B cell (primary cell): ENCODE results near the gene LRFN4. TPM values are rescaled to one million over a fixed set of nuclear protein-coding genes. Genes with fewer than 3 reads are reported as not detected.

Source experiments
- ATAC-seq: fragments of 200-7000 bp; cut with Tn5 transposase; one replicate; pipeline ENCODE4 v1.10.0; 2021; ENCODE audit warnings: low read depth, mild to moderate bottlenecking, moderate number of reproducible peaks, moderate library complexity
- CTCF ChIA-PET: fragments of 350-600 bp; sonication (Branson Sonifier 250); formaldehyde crosslinking; loops from one replicate; lab custom pipeline; 2021; ENCODE audit warnings: antibody characterized with exemption, inconsistent platforms; lab: Charles Lee
- POLR2A ChIA-PET: fragments of 350-600 bp; sonication (Branson Sonifier 250); formaldehyde crosslinking; loops from one replicate; lab custom pipeline; 2021; ENCODE audit warnings: antibody characterized with exemption; lab: Charles Lee
- DNase-seq: peaks from one replicate; pipeline ENCODE4 v3.0.0; 2013
- H2AFZ ChIP-seq: 2 replicates; pipeline ENCODE4 v1.6.1; 2012; ENCODE audit warnings: mild to moderate bottlenecking, low read depth, low read length; ENCODE audit not compliant: insufficient read depth, poor library complexity, severe bottlenecking
- H3K27ac ChIP-seq, 2 donors: 1 replicate in 1 of 2; 2 replicates in 1 of 2; pipeline ENCODE4 v1.5.1; 2012 to 2013; ENCODE audit warnings: low read length in 2 of 2, mild to moderate bottlenecking in 2 of 2, moderate library complexity in 1 of 2
- H3K27me3 ChIP-seq, 4 experiments: fragments of 200-600 bp in 1 of 4; sonication (generic) in 1 of 4; replicated peaks in 1 of 4; 1 replicate in 2 of 4; 2 replicates in 2 of 4; pipeline versions ENCODE4 v1.6.1 to v1.7.0; 2013 to 2016; ENCODE audit warnings: low read length in 3 of 4, mild to moderate bottlenecking in 2 of 4, mixed read lengths in 1 of 4, moderate library complexity in 1 of 4; ENCODE audit not compliant: insufficient read depth in 4 of 4, control insufficient read depth in 3 of 4; ENCODE audit errors: control extremely low read depth in 1 of 4
- H3K36me3 ChIP-seq, 2 experiments: replicated peaks in 1 of 2; 1 replicate in 1 of 2; 2 replicates in 1 of 2; pipeline versions ENCODE4 v1.6.1 to v1.7.1; 2013; ENCODE audit warnings: low read length in 1 of 2; ENCODE audit not compliant: insufficient read depth in 2 of 2, control insufficient read depth in 1 of 2; ENCODE audit errors: control extremely low read depth in 1 of 2, extremely low read depth in 1 of 2
- H3K4me1 ChIP-seq, 2 donors: fragments of 200-600 bp in 1 of 2; sonication (generic) in 1 of 2; 1 replicate in 1 of 2; 2 replicates in 1 of 2; pipeline versions ENCODE4 v1.5.1 to v1.6.1; 2013 to 2017; ENCODE audit warnings: low read length in 2 of 2; ENCODE audit not compliant: control insufficient read depth in 2 of 2, insufficient read depth in 2 of 2
- H3K4me2 ChIP-seq: replicated peaks from 2 replicates; pipeline ENCODE3; 2012; ENCODE audit warnings: mild to moderate bottlenecking, low read depth, low read length; ENCODE audit not compliant: poor library complexity, severe bottlenecking
- H3K4me3 ChIP-seq, 5 experiments: fragments of 200-600 bp in 1 of 5; sonication (generic) in 1 of 5; 1 replicate in 3 of 5; 2 replicates in 2 of 5; pipeline versions ENCODE4 v1.5.1 to v1.7.0; 2011 to 2016; ENCODE audit warnings: low read length in 4 of 5, mild to moderate bottlenecking in 4 of 5, low read depth in 2 of 5, control low read depth in 1 of 5, moderate library complexity in 1 of 5; ENCODE audit not compliant: insufficient read depth in 1 of 5; ENCODE audit errors: control extremely low read depth in 1 of 5, extremely low read depth in 1 of 5
- H3K79me2 ChIP-seq: fragments of 200-600 bp; sonication (generic); one replicate; pipeline ENCODE4 v1.6.0; 2016; ENCODE audit warnings: low read length; ENCODE audit not compliant: control insufficient read depth, insufficient read depth
- H3K9ac ChIP-seq: fragments of 200-600 bp; sonication (generic); 2 replicates; pipeline ENCODE4 v1.6.1; 2017; ENCODE audit warnings: mild to moderate bottlenecking, low read length, moderate library complexity
- H3K9me3 ChIP-seq, 3 donors: one replicate each; pipeline versions ENCODE4 v1.6.1 to v1.7.1; 2013; ENCODE audit warnings: low read length in 2 of 3; ENCODE audit not compliant: control insufficient read depth in 2 of 3, insufficient read depth in 1 of 3; ENCODE audit errors: control extremely low read depth in 1 of 3
- H4K20me1 ChIP-seq: 2 replicates; pipeline ENCODE4 v1.6.0; 2012; ENCODE audit warnings: mild to moderate bottlenecking, low read length; ENCODE audit not compliant: insufficient read depth, control insufficient read depth, poor library complexity, severe bottlenecking
- H3K27ac Mint-ChIP-seq: one replicate; pipeline ENCODE4 v1.8.0; 2021; ENCODE audit warnings: mixed read lengths
- H3K27me3 Mint-ChIP-seq: one replicate; pipeline ENCODE4 v1.8.0; 2021; ENCODE audit warnings: mixed read lengths
- H3K4me1 Mint-ChIP-seq: one replicate; pipeline ENCODE4 v1.8.0; 2021; ENCODE audit warnings: mixed read lengths
- H3K4me3 Mint-ChIP-seq: one replicate; pipeline ENCODE4 v1.8.0; 2021; ENCODE audit warnings: mixed read lengths
- H3K9me3 Mint-ChIP-seq: one replicate; pipeline ENCODE4 v1.8.0; 2022; ENCODE audit warnings: mixed read lengths; ENCODE audit not compliant: insufficient read depth
- EZH2 ChIP-seq: IDR thresholded peaks from 2 replicates; pipeline ENCODE4 v1.6.1; 2012; ENCODE audit warnings: borderline replicate concordance, low read depth, mild to moderate bottlenecking, moderate library complexity, low read length; ENCODE audit not compliant: insufficient read depth, poor library complexity, severe bottlenecking
- WGBS: methylation state at CpG from one replicate; pipeline ENCODE4 v1.1.5; 2013; ENCODE audit warnings: missing lambda C conversion rate; ENCODE audit not compliant: insufficient coverage; 5-methylcytosine and 5-hydroxymethylcytosine counted together
- intact Hi-C: fragments of 100-400 bp; cut with micrococcal nuclease; formaldehyde crosslinking; loops from one replicate; pipeline ENCODE4 v1.10.0; 2022
- polyA plus RNA-seq: library from polyadenylated mRNA; depleted of rRNA; stranded (reverse); fragments of >200 nt; gene quantifications from 2 replicates; pipeline ENCODE4 v1.2.3, GENCODE V29; 2012
- total RNA-seq, 2 donors: library from RNA; stranded (reverse); fragments of 120-200 nt in 1 of 2; gene quantifications; 1 replicate in 1 of 2; 2 replicates in 1 of 2; pipeline versions ENCODE4 v1.2.3 to v1.2.4, GENCODE V29; 2013 to 2022
- TF ChIP-seq, protein P1 (sequence below): fragments of 200-600 bp; IDR thresholded peaks from one replicate; pipeline ENCODE4 v1.8.0; 2022; ENCODE audit warnings: antibody characterized with exemption, mild to moderate bottlenecking

LRFN4 gene
- total and polyA plus RNA-seq, 2 donors (not counting 1 experiment from before 2014, with no cell fraction given) = 7.1 to 12.1 TPM

DNA sequence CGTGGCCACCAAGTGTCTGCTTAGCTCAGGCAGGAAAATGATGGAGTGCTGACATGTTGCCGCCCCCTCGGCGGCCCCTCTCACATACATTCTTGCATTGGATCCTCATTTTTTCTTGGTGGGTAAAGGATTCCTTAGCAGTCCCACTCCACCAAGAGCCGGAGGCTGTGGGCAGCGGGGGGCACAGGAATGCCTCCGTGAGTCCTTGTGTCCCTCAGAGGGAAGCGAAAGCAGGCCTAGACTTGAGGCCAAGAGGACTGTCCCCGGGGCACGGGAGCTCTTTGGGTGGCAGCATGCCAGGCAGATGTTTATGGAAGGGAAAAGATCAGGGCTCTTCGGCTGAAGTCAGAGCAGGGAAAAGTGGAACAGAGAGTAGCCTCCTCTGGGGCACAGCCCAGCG, 21.6 kb downstream of the LRFN4 start:
- Mint-ChIP-seq H3K4me1 (no peaks in the 10 kb centered on the region), H3K9me3 (no peaks in the 10 kb centered on the region), H3K27ac (no peak overlapping the region), H3K27me3 (peaks cover 25% of the 10 kb centered on the region), H3K4me3 (no peak overlapping the region)
- ATAC-seq (no peak), DNase-seq (no peak)
- Histone ChIP-seq H3K4me1 (no peaks in the 10 kb centered on the region), H3K27ac (no peak overlapping the region), H3K36me3 (no peaks in the 10 kb centered on the region), H3K4me3 (no peak overlapping the region), H2AFZ (no peak overlapping the region), H4K20me1 (no peaks in the 10 kb centered on the region), H3K79me2 (no peaks in the 10 kb centered on the region), H3K9ac (no peak overlapping the region), H3K4me2 (no peak overlapping the region), H3K27me3 (peaks cover 0 to 5% (median 0%) of the 10 kb centered on the region in 4 experiments), H3K9me3 (no peaks in the 10 kb centered on the region)
- TF ChIP-seq, protein P1, sequence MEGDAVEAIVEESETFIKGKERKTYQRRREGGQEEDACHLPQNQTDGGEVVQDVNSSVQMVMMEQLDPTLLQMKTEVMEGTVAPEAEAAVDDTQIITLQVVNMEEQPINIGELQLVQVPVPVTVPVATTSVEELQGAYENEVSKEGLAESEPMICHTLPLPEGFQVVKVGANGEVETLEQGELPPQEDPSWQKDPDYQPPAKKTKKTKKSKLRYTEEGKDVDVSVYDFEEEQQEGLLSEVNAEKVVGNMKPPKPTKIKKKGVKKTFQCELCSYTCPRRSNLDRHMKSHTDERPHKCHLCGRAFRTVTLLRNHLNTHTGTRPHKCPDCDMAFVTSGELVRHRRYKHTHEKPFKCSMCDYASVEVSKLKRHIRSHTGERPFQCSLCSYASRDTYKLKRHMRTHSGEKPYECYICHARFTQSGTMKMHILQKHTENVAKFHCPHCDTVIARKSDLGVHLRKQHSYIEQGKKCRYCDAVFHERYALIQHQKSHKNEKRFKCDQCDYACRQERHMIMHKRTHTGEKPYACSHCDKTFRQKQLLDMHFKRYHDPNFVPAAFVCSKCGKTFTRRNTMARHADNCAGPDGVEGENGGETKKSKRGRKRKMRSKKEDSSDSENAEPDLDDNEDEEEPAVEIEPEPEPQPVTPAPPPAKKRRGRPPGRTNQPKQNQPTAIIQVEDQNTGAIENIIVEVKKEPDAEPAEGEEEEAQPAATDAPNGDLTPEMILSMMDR = no peak
- TF ChIP-seq EZH2 = no peak
- CTCF ChIA-PET = no interaction called here
- intact Hi-C loops = no loop called here
- WGBS = 99% methylated on average over 9 of the region's 12 CpGs
- POLR2A ChIA-PET = no interaction called here

GRCh38 chr11:66879000-66879399, 22.1 kb downstream of the LRFN4 start:
- no peaks in the 10 kb centered on the region for H3K9me3 Mint-ChIP-seq
- WGBS = 99% methylated on average over 7 of the region's 7 CpGs
- no peaks in the 10 kb centered on the region for H3K4me1 Mint-ChIP-seq
- no peak overlapping the region for H2AFZ ChIP-seq
- H3K27me3 ChIP-seq = peaks cover 0 to 5% (median 0%) of the 10 kb centered on the region in 4 experiments
- no peaks in the 10 kb centered on the region for H3K4me1 ChIP-seq
- no peak for ATAC-seq
- TF ChIP-seq EZH2 = no peak
- TF ChIP-seq, protein P1 = no peak
- H3K79me2 ChIP-seq = no peaks in the 10 kb centered on the region
- no peak overlapping the region for H3K4me3 Mint-ChIP-seq
- no peak overlapping the region for H3K4me3 ChIP-seq
- H3K27me3 Mint-ChIP-seq = peaks cover 25% of the 10 kb centered on the region
- no peak overlapping the region for H3K27ac ChIP-seq
- CTCF ChIA-PET = no interaction called here
- H4K20me1 ChIP-seq = no peaks in the 10 kb centered on the region
- intact Hi-C loops = no loop called here
- no peaks in the 10 kb centered on the region for H3K36me3 ChIP-seq
- H3K9me3 ChIP-seq = no peaks in the 10 kb centered on the region
- no peak overlapping the region for H3K27ac Mint-ChIP-seq
- no peak overlapping the region for H3K9ac ChIP-seq
- DNase-seq = no peak
- no peak overlapping the region for H3K4me2 ChIP-seq
- POLR2A ChIA-PET = no interaction called here
